ENCODE results near the gene ALDOA.
A peak's percentile ranks its signal among the peaks of the same experiment; 100 is the strongest.

The ALDOA gene

DNA sequence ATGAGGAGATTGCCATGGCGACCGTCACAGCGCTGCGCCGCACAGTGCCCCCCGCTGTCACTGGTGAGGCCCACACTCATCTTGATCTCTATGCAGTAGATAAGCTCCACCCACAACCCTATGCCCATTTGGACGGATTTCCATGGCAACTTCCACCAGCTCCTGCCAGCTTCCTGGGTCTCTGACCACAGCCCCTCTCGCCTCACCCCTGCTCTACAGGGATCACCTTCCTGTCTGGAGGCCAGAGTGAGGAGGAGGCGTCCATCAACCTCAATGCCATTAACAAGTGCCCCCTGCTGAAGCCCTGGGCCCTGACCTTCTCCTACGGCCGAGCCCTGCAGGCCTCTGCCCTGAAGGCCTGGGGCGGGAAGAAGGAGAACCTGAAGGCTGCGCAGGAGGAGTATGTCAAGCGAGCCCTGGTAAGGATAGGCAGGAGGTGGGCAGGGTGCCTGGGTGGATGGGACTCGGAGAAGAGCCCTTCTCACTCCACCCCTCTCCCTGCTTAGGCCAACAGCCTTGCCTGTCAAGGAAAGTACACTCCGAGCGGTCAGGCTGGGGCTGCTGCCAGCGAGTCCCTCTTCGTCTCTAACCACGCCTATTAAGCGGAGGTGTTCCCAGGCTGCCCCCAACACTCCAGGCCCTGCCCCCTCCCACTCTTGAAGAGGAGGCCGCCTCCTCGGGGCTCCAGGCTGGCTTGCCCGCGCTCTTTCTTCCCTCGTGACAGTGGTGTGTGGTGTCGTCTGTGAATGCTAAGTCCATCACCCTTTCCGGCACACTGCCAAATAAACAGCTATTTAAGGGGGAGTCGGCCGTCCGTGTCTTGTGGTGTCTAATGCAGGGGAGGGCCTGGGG, 4.3 kb downstream of the ALDOA start:
- DNase-seq (ENCODE audit: low spot score): no peak

DNA sequence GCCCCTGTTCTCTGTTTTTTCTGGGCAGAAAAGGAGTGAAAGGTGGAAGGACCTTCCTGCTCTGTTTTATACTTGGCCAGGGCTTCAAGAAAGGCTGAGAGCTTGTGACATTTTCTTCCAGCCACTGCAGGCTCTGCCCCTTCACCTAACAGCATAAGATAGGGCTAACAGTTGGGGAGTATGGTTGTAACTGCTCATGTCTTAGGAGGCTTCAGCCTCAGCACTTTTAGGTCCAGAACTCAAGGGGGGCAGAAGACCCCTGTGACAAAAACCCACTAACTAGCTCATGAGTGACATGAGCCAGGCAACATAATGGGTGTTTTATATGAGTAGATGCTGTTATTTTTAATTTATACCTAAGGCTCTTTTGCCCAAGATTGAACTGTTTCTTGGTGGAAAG, 4.9 kb downstream of the ALDOA start:
- no peak for DNase-seq (ENCODE audit: low spot score)

DNA sequence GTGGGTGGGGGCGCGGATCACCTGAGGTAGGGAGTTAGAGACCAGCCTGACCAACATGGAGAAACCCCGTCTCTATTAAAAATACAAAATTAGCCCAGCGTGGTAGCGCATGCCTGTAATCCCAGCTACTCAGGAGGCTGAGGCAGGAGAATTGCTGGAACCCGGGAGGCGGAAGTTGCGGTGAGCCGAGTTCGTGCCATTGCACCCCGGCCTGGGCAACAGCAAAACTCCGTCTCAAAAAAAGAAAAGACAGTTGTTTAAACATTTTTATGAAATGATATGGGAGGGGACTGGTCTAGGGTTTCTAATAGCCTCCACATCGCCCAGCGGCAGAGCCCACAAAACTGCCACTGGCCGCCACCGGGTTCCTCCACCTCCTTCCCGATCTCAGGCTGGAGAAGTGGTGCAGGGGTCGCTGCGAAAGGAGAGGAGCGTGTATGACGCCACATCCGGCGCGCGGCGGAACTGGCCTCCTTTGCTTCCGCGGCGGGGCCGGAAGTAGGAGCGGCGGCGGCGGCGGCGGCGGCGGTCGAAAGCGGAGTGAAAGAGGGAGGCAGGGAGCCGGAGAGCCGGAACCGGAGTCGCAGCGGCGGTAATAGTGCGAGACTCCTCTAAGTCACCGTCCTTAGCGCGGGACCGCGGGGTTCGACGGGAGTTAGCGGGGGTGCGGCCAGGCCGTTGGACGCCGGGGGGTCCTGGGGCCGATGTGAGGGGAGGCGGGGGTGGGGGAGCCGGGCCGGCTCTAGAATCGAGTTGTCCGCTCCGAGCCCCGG, 10.1 kb downstream of the ALDOA start, which contains the start of gene PPP4C:
TSS of gene PPP4C (plus strand) at position 492 of the 773 bp plus-strand sequence. CDS start 384 bp downstream, outside the sequence.
- DNase-seq (ENCODE audit: low spot score): peak; percentile 94

DNA sequence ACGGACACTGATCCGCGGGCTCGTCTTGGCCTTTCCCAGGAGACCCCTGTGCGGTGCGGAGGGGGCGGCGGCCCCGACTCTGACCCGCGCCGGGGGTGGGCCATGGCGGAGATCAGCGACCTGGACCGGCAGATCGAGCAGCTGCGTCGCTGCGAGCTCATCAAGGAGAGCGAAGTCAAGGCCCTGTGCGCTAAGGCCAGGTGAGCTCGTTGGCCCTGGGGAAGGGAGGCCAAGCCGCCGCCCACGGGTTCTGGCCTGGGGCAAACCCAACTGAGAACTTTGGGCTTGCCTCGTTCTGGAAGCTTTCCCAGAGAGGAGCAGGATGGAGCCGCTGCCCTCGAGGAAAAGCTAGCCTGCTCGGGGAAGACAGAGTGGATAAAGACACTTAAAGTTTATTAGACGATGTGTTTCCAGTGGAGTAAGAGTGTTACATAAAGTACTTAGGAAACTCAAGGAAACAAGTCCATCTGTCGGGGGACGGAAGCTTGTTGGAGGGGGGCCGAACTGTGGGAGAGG, 10.8 kb downstream of the ALDOA start:
- DNase-seq (ENCODE audit: low spot score): no peak

DNA sequence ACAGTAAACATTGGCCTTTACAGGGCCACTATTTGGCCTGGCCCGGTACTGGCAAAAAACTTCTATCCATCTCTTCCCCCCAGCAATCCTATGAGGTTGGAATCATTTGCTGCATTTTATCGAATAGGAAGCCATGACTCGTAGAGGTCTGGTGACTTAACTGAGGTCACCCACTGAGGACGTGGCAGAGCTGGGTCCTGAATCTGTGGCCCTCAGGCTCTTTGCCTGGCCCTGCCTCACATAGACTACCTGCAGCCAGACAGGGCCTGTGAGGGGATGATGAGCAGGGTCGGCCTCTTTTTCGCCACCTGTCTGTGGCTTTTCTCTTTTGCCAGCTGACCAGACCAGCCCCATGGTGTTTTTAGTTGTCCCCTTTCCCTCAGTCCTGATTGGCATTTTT, 12.1 kb downstream of the ALDOA start:
- no peak for DNase-seq (ENCODE audit: low spot score)

DNA sequence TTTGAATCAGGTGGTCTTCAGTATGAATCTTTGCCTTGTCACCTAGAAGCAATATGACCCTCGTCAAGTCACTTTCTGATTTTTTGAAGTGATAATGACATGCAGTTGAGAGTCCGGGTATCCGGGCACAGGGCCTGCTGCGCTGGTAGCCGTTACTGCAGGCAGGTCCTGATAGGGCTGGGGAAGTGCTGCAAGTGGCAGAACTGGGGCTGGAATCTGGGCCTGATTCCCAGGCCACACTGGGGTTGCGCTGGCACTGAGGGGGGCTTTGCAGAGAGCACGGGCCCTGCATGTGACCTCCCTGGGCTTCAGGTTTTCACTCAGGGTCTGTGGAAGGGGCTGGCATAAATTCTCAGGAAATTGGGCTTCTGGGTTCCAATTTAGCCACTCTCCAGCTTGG, 13.2 kb downstream of the ALDOA start:
- DNase-seq (ENCODE audit: low spot score): no peak

DNA sequence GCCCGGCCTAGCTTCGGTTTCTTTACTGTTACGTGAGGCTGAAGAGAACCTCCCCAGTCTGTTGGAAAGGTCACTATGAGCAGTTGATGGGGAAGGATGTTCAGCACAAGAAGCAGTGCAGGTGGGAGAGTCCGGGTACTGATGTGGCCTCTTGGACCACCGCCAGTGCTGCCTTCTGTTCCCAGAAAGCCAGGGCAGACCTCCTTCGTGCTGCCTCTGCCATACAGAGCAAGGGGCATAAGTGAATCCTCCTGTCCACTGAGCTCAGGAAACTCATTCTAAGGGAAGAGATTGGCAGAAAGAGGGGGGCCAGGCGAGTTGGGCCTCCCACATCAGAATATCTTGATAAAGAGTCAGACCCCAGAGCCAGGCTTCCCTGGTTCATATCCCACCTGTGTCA, 13.9 kb downstream of the ALDOA start:
- DNase-seq (ENCODE audit: low spot score): no peak

DNA sequence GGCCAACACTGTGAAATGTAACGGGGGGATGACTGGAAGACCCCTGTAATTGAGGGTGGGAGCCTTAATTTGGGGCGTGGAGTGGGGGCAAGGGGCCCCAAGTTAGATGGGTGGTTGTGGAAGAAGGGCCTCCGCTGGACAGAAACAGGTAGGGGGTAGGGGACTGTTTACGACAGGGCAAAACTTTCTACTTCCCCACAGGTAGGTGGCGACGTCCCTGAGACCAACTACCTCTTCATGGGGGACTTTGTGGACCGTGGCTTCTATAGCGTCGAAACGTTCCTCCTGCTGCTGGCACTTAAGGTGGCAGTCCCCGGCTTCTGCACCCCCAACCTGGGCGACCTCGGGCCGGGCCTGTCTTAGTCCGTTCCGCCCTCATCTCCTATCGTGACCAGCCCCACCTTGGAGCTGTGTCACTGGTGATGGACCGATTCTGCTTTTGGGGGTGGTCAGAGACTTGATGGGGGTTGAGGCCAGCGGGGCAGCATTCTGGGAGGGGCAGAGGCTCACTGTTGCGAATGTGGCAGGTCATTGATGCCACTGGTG, 17.1 kb downstream of the ALDOA start:
- no peak for DNase-seq (ENCODE audit: low spot score)

DNA sequence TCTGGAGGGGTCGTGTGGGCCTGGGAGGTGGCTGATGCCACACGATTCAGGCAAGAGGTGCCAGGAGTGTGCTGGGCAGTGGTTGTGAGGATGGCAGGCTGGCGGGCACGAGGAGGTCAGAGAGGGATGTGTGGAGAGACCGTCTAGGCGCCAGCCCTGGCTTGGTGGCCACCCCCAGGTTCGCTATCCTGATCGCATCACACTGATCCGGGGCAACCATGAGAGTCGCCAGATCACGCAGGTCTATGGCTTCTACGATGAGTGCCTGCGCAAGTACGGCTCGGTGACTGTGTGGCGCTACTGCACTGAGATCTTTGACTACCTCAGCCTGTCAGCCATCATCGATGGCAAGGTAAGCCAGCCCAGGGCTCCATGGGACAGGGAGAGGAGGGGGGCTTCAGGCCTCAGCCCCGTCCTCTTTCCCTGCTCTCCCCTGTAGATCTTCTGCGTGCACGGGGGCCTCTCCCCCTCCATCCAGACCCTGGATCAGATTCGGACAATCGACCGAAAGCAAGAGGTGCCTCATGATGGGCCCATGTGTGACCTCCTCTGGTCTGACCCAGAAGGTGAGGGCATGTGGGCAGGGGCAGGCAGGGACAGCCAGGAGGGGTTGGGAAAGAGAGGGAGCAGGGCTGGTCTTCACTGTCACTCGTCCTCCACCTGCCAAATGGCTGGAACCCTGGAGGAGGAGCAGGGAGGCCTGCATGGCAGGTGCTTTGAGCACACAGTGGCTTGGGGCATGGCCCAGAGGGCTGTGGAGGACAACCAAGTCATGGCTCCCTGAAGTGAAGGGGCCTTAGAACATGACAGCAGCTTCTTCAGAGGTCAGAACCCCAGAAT, 17.9 kb downstream of the ALDOA start:
- DNase-seq (ENCODE audit: low spot score): no peak

DNA sequence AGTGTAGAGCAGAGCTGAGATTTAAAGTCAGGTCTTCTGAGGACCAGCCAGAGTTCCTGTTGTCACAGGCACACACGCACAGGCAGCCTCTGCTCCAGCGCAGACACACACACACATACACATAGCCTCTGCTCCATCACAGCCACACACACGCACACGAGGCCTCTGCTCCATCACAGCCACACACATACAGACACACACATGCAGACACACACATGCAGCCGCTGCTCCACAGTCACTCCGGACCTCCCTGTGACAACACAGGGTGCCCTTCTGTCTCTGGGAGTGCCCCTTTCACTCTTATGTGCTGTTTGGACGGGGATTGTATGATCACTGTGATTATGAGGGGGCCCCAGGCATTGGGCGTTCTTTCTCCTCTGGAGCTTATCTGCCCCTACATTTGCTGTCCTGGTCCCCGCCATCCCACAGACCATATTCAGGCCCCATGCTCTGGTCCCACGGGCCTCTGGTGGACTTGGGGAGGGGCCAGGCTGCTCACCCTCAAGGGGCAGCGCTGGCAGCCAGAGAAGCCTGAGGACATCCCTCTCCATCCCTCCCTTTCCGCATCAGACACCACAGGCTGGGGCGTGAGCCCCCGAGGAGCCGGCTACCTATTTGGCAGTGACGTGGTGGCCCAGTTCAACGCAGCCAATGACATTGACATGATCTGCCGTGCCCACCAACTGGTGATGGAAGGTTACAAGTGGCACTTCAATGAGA, 18.7 kb downstream of the ALDOA start:
- DNase-seq (ENCODE audit: low spot score): no peak

DNA sequence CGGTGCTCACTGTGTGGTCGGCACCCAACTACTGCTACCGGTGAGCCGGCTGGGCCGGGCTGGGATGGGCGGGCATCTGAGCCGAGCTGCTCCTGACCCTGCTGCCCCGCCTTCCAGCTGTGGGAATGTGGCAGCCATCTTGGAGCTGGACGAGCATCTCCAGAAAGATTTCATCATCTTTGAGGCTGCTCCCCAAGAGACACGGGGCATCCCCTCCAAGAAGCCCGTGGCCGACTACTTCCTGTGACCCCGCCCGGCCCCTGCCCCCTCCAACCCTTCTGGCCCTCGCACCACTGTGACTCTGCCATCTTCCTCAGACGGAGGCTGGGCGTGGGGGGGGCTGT, 19.2 kb downstream of the ALDOA start:
- peak; percentile 8 for DNase-seq (ENCODE audit: low spot score)

DNA sequence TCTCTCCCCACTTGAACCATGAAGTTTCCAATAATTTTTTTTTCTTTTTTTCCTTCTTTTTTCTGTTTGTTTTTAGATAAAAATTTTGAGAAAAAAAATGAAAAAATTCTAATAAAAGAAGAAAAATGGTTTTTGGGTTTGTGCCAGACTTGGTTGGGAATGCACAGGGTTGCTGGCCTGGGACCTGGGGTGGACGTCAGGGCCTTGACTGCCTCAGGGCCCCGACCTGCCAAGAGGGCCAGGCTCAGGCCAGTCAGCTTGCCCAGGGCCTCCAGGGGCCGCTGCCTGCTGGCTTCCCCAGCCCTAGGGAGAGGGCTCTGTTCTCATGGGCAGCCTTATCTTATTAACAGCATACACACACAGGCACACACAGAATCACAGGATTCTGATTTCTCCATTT, 19.7 kb downstream of the ALDOA start:
- no peak for DNase-seq (ENCODE audit: low spot score)

DNA sequence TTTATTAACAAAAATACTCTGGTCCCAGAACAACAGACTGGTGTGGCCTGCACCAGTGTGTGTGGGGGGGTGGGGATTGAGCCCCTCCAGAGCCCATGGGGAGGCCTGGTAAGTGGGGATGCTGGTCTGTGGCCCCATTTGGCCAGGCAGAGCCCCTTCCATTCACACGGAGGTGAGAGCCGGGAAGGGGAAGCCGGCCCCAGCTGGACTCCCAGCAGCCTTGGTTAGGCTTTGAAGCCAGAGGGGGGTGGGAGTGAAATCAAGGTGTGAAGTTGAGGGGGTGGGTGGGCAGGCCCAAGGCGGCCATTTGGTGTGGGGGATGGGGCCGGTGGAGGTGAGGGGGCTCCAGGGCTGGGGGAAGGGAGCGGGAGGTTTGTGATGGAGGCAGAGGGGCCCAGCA, 20.3 kb downstream of the ALDOA start:
- DNase-seq (ENCODE audit: low spot score): no peak

DNA sequence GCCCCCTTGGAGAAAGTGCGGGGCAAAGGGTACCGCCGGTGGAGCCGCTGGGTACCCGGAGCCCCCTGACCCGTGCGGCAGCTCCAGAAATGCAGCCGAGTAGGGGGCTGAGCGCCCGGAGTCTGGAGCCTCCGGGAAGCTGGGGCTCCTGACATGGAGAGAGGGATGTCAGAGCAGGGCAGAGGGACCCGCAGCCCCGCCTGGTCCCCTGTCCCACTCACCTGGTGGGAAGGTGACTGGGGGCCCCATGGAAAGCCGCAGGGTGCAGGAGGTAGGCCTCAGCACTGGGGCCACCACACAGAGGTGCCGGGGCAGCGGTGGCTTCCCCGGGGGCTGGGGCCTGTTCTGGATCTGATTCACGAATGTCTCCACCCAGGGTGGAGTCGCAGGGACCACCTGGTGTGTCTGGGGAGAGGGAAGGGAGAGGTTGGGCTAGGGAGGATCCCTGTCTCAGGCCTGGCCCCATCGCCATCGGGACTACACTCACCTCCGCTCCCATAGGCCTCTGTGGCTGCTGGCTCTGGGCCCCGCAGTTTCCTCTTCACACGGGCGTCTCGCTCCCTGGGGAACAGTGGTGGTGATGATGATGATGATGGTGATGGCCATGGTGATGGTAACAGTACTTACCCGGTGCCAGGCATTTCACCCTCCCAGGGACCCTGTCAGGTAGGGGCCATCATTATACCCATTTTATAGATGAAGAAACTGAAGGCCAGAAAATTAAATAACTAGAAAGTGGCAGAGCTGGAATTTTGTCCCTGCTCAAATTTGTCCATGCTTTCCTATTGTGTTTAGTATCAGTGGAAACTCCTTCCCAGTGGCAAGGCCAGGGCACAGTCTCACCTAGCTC, 21.0 kb downstream of the ALDOA start:
- DNase-seq (ENCODE audit: low spot score): no peak

DNA sequence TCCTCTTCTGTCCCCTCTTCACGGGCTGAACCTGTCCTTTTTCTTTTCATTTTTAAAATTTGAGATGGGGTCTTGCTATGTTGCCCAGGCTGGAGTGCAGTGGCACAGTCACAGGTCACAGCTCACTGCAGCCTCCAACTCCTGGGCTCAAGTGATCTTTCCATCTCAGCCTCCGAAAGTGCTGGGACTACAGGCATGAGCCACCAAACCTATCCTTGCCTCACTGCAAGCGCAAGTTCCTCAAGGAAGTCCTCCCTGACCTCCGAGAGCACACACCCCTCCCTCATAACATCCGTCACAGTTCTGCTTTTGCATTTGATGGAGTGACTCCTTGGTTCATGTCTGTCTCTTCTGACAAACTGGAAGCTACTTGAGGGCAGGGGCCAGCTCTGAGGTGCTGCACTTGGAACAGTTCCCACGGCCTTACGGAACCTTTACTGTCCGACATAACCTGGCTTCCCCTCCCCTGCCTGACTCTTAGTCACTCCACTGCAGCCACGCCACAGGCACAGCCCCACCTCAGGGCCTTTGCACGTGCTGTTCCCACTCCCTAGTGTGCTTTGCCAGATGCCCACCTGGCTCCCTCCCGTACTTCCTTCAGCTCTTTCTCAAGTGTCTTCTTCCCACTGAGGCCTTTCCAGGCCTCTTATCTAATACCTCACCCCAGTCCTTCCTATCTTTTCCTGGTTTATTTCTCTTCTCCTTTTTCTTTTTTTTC, 21.8 kb downstream of the ALDOA start:
- DNase-seq (ENCODE audit: low spot score): no peak

DNA sequence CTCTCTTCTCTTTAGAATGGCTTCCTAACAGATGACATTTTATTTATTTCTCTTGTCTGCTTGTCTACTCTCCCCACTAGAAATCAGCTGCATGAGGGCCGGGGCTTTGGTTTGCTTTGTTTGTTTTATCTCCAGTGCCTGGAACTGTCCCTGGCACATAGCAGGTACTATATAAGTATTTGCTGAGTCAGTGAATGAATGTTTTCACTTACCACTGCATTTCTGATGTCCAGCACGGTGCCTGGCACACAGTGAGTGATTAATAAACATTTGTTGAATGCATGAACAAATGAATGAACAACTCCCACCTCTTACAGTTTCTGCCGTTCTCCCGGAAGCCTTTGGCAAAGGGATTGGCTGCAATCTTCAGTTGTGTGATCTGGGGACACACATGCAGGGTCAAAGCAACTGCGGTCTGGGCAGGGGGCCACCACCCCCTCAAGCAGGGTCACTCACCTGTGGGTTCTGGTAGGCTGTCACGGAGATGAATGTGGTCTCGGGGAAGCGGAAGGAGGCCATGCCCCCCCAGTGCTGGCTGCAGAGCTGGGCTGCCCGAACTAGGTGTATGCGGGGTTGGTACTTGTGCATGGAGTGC, 22.8 kb downstream of the ALDOA start:
- DNase-seq (ENCODE audit: low spot score): no peak

DNA sequence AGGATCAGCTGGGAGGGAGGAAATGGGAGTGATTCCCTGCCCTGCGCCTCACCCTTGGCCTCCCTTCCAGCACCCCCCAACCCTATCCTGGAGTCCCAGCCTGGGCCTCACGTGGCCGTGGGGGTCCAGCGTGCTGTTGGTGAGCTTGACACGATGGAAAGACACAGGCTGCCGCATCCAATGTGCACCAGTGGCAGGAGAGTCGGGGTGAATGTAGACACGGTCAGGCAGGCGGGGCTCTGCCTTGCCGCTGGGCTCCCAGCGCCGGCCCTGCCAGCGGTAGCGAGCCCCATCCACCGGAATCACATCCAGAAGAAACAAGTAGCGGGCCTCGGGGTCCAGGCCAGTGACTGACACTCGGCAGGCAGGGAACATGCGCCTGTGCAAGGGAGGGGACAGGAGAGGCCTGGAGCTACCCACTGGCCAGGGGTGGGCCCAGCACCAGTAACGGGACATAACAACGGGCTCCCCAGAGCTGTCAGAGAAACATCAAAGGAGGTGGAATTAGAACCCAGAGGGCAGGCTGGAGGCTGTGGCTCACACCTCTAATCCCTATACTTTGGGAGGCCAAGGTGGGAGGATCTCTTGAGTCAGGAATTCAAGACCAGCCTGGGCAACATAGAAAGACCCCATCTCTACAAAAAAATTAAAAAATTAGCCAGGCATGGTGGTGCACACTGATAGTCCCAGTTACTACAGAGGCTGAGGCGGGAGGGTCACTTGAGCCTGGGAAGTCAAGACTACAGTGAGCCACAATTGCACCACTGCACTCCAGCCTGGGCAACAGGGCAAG, 23.5 kb downstream of the ALDOA start:
- no peak for DNase-seq (ENCODE audit: low spot score)

DNA sequence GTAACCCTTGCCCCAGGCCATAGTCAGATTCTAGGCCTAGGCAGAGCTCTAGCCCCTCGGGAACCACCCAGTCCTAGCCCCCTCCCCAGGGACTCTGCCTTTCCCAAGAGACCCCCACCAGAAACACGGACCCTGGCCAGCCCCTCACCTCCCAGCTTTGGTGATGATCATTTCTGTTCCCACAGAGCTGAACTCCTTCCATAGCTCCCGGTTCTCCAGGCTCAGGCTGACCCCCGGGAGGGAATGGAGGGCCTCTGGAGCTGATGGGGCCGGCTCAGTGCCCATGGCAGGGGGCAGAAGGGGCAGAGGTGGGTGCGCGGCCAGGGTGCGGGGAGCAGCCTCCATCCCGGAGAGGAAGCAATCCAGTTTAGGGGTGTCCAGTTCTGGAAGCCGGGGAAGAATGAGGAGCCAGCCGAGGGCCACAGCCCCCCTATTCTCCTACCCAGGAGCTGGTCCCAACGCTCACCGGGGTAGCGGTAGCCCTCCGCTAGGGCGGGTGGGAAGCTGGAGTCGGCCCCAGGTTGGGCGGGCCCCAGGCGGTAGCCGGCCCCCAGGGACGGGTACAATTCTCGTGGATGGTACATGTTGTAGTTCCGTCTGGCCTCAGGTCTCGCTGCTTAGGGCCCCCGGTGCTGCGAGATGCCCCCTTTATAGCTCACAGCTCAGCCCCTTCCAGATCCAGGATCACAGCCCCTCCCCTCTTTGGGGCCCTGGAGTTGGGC, 25.2 kb downstream of the ALDOA start:
- no peak for DNase-seq (ENCODE audit: low spot score)

Measured in AG08396 (cell line).